ENCODE measurements around the gene ZBTB4.

ZBTB4 gene

GRCh38 chr17:7476494-7476893 is 2.9 kb downstream of the ZBTB4 start:
- no peak for TF ChIP-seq YY1 (IDR thresholded peaks at IDR 0.05; ENCODE audit: low read depth)
- TF ChIP-seq ZBTB7A (IDR thresholded peaks at IDR 0.05; ENCODE audit: low read depth): no peak
- TF ChIP-seq USF1 (IDR thresholded peaks at IDR 0.05): no peak
- no peak for TF ChIP-seq TEAD4 (IDR thresholded peaks at IDR 0.05)
- TF ChIP-seq NFIC (IDR thresholded peaks at IDR 0.05): no peak

- no peak for TF ChIP-seq RAD21 (IDR thresholded peaks at IDR 0.05; ENCODE audit: low read depth)
- TF ChIP-seq REST (IDR thresholded peaks at IDR 0.05; ENCODE audit: low read depth): no peak
- TF ChIP-seq EGR1 (IDR thresholded peaks at IDR 0.05): no peak
- TF ChIP-seq CREB1 (IDR thresholded peaks at IDR 0.05; ENCODE audit: low read depth): no peak
- TF ChIP-seq MAX (IDR thresholded peaks at IDR 0.05): no peak
- TF ChIP-seq TAF1 (IDR thresholded peaks at IDR 0.05; ENCODE audit: low read depth): no peak
- TF ChIP-seq TCF12 (IDR thresholded peaks at IDR 0.05; ENCODE audit: low read depth): no peak
- TF ChIP-seq CEBPB (IDR thresholded peaks at IDR 0.05): no peak
- TF ChIP-seq NFIC (IDR thresholded peaks at IDR 0.05): no peak
- TF ChIP-seq YY1 (IDR thresholded peaks at IDR 0.05; ENCODE audit: low read depth): no peak
- TF ChIP-seq FOXM1 (IDR thresholded peaks at IDR 0.05; ENCODE audit: borderline replicate concordance, low read depth): no peak
- no peak for TF ChIP-seq EP300 (IDR thresholded peaks at IDR 0.05; ENCODE audit: borderline replicate concordance)
- TF ChIP-seq ZBTB7A (IDR thresholded peaks at IDR 0.05; ENCODE audit: low read depth): no peak
- no peak for TF ChIP-seq USF1 (IDR thresholded peaks at IDR 0.05)
- no peak for TF ChIP-seq TEAD4 (IDR thresholded peaks at IDR 0.05)
These were observed 3.5 kb downstream of the ZBTB4 start for GRCh38 chr17:7475764-7476422.

- TF ChIP-seq CEBPB (IDR thresholded peaks at IDR 0.05) (peak; percentile 81), TEAD4 (IDR thresholded peaks at IDR 0.05) (peak; percentile 35; the same call in 1 of the 2 replicates)
These were observed 4.7 kb downstream of the ZBTB4 start for GRCh38 chr17:7474767-7475166.

GRCh38 chr17:7471729-7472128 is 7.7 kb downstream of the ZBTB4 start:
- no peak for TF ChIP-seq CEBPB (IDR thresholded peaks at IDR 0.05)

GRCh38 chr17:7468804-7469389 is 10.5 kb downstream of the ZBTB4 start:
- TF ChIP-seq NFIC (IDR thresholded peaks at IDR 0.05): no peak
- TF ChIP-seq TEAD4 (IDR thresholded peaks at IDR 0.05): no peak
- no peak for TF ChIP-seq TAF1 (IDR thresholded peaks at IDR 0.05; ENCODE audit: low read depth)
- TF ChIP-seq CREB1 (IDR thresholded peaks at IDR 0.05; ENCODE audit: low read depth): no peak
- no peak for TF ChIP-seq CEBPB (IDR thresholded peaks at IDR 0.05)
- no peak for TF ChIP-seq MAX (IDR thresholded peaks at IDR 0.05)
- no peak for TF ChIP-seq FOXM1 (IDR thresholded peaks at IDR 0.05; ENCODE audit: borderline replicate concordance, low read depth)
- TF ChIP-seq EP300 (IDR thresholded peaks at IDR 0.05; ENCODE audit: borderline replicate concordance): no peak
- TF ChIP-seq REST (IDR thresholded peaks at IDR 0.05; ENCODE audit: low read depth): no peak
- TF ChIP-seq TCF12 (IDR thresholded peaks at IDR 0.05; ENCODE audit: low read depth): no peak
- no peak for TF ChIP-seq USF1 (IDR thresholded peaks at IDR 0.05)
- TF ChIP-seq EGR1 (IDR thresholded peaks at IDR 0.05): no peak
- no peak for TF ChIP-seq RAD21 (IDR thresholded peaks at IDR 0.05; ENCODE audit: low read depth)
- no peak for TF ChIP-seq ZBTB7A (IDR thresholded peaks at IDR 0.05; ENCODE audit: low read depth)
- no peak for TF ChIP-seq YY1 (IDR thresholded peaks at IDR 0.05; ENCODE audit: low read depth)

- TF ChIP-seq TCF12 (IDR thresholded peaks at IDR 0.05; ENCODE audit: low read depth): no peak
- no peak for TF ChIP-seq YY1 (IDR thresholded peaks at IDR 0.05; ENCODE audit: low read depth)
- no peak for TF ChIP-seq CEBPB (IDR thresholded peaks at IDR 0.05)
These were observed 11.1 kb downstream of the ZBTB4 start for GRCh38 chr17:7468290-7468689.
